ENCODE measurements around the gene LSM6.

LSM6 gene

GRCh38 chr4:146211440-146211839, 35.9 kb downstream of the LSM6 start:
- Mint-ChIP-seq H3K4me3 (no peak overlapping the region), H3K9me3 (no peaks in the 10 kb centered on the region), H3K27me3 (no peaks in the 10 kb centered on the region), H3K27ac (no peak overlapping the region), H3K36me3 (ENCODE audit: low read depth) (no peaks in the 10 kb centered on the region), H3K4me1 (ENCODE audit: low read depth) (no peaks in the 10 kb centered on the region)

DNA sequence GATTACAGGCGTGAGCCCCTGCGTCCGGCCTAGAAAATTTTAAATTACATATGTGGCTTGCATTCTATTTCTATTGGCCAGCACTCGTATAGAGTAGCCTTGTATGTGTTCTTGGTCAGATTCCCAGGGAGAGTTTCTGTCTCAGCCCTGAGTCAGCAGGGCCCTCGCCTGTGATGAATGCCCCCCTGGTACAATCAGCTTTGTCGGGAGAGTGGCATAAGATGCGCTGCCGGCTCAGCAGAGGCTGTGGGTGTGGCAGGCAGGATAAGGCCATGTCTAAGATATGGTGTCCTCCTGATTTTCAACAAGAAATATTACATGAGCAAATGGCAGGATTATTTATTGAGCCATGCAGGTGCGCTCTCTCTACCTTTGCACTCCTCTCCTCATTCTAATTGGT, 37.3 kb downstream of the LSM6 start:
- no peak overlapping the region for H3K27ac Mint-ChIP-seq
- no peak overlapping the region for H3K4me3 Mint-ChIP-seq
- no peaks in the 10 kb centered on the region for H3K9me3 Mint-ChIP-seq
- no peaks in the 10 kb centered on the region for H3K4me1 Mint-ChIP-seq (ENCODE audit: low read depth)
- H3K36me3 Mint-ChIP-seq (ENCODE audit: low read depth) = no peaks in the 10 kb centered on the region
- no peaks in the 10 kb centered on the region for H3K27me3 Mint-ChIP-seq

GRCh38 chr4:146214238-146214637, 38.7 kb downstream of the LSM6 start, which contains the start of gene REELD1:
Gene REELD1 (plus strand): TSS chr4:146214538. CDS start chr4:146216953, 2,415 bp downstream.
- no peaks in the 10 kb centered on the region for H3K9me3 Mint-ChIP-seq
- no peaks in the 10 kb centered on the region for H3K36me3 Mint-ChIP-seq (ENCODE audit: low read depth)
- peak within 1 kb of the TSS; percentile 8 for H3K27ac Mint-ChIP-seq
- no peaks in the 10 kb centered on the region for H3K27me3 Mint-ChIP-seq
- no peak within 1 kb of the TSS for H3K4me3 Mint-ChIP-seq
- H3K4me1 Mint-ChIP-seq (ENCODE audit: low read depth) = no peaks in the 10 kb centered on the region

- Mint-ChIP-seq H3K27me3 (no peaks in the 10 kb centered on the region), H3K36me3 (ENCODE audit: low read depth) (no peaks in the 10 kb centered on the region), H3K4me1 (ENCODE audit: low read depth) (no peaks in the 10 kb centered on the region), H3K4me3 (no peak overlapping the region), H3K27ac (no peak overlapping the region), H3K9me3 (no peaks in the 10 kb centered on the region)
Measured at GRCh38 chr4:146222313-146222712, 46.8 kb downstream of the LSM6 start.

DNA sequence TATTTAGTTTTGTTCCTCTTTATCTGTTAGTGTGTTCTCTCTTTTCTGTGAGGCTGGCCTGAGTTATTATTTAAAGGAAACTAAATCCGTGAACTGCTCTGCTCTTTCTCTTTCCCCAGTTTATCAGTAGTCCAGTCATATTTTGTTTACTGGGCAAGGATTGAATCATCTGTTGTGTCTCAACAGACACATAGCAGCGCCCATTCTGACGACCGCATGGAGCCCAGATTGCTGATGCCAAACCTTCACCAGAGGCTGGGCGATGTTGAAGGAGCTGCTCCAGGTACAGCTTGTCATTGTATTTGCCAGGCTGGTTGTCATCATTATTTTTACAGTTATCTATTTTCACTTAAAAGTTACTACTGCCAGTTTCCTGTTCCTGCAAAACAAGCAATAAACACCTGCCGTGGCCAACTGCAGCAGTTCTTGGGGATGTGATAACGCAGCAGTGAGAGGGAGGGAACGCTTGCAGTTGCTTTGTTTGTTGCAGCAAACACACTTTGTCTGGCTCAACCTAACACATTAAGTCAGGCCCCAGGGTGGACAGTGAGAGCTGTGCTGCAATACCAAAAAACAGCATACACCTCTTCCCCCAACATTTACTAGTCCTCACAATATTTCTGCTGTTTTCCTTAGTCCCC, 48.9 kb downstream of the LSM6 start:
- Mint-ChIP-seq H3K4me1 (ENCODE audit: low read depth) (no peaks in the 10 kb centered on the region), H3K36me3 (ENCODE audit: low read depth) (no peaks in the 10 kb centered on the region), H3K4me3 (no peak overlapping the region), H3K27ac (no peak overlapping the region), H3K27me3 (no peaks in the 10 kb centered on the region), H3K9me3 (no peaks in the 10 kb centered on the region)

DNA sequence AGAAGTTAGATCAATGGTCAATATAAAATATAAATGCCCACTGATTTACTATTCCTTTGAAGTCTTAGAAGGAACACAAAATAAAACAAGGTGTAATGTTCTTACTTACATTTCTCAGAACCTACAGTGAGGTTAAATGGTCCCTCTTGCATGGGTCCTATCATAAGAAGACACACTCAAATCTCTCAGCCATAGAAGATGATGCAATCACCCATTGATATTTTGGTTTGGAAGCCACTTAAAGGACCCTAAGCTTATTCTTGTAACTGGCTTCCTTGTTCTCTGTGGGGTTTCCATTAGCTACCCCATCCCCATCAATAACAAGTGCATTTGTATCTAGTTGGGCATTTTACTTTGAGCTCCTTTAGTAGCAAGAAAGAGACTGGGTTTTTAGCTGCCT, 53.9 kb downstream of the LSM6 start:
- no peak overlapping the region for H3K4me3 Mint-ChIP-seq
- no peaks in the 10 kb centered on the region for H3K36me3 Mint-ChIP-seq (ENCODE audit: low read depth)
- no peak overlapping the region for H3K27ac Mint-ChIP-seq
- no peaks in the 10 kb centered on the region for H3K4me1 Mint-ChIP-seq (ENCODE audit: low read depth)
- H3K27me3 Mint-ChIP-seq = peaks cover under 1% of the 10 kb centered on the region
- no peaks in the 10 kb centered on the region for H3K9me3 Mint-ChIP-seq

DNA sequence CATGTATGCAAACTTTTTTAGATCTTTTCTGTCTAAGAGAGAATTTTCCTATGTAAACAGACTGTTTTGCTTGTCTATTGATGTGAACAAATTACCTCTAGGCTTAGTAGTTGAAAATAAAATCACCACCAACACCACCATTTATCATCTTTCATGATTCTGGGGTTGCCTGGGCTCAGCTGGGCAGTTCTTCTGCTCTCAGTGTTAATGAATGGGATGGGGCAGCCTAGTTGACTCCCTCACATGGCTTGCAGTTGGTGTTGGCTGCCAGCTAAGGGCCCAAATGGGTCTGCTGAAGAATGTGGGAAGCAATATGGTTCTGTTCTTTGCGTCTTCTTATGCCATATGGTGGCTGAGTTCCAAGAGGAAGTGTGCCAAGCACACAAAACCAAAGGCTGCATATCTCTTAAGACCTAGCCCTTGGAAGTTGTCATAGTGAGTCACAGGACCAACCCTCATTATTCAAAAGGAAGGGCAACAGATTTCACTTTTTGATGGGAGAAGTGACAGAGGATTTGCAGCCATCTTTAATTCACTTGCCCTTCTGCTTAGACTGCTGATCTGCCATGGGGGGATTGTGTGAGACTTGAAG, 56.7 kb downstream of the LSM6 start:
- peaks cover 16% of the 10 kb centered on the region for H3K27me3 Mint-ChIP-seq
- no peaks in the 10 kb centered on the region for H3K4me1 Mint-ChIP-seq (ENCODE audit: low read depth)
- no peaks in the 10 kb centered on the region for H3K9me3 Mint-ChIP-seq
- no peak overlapping the region for H3K4me3 Mint-ChIP-seq
- no peak overlapping the region for H3K27ac Mint-ChIP-seq
- no peaks in the 10 kb centered on the region for H3K36me3 Mint-ChIP-seq (ENCODE audit: low read depth)

- no peaks in the 10 kb centered on the region for H3K9me3 Mint-ChIP-seq
- no peaks in the 10 kb centered on the region for H3K36me3 Mint-ChIP-seq (ENCODE audit: low read depth)
- no peak overlapping the region for H3K27ac Mint-ChIP-seq
- no peak overlapping the region for H3K4me3 Mint-ChIP-seq
- no peaks in the 10 kb centered on the region for H3K4me1 Mint-ChIP-seq (ENCODE audit: low read depth)
- H3K27me3 Mint-ChIP-seq = peaks cover 23% of the 10 kb centered on the region
Measured at GRCh38 chr4:146235654-146236177, 60.2 kb downstream of the LSM6 start.

DNA sequence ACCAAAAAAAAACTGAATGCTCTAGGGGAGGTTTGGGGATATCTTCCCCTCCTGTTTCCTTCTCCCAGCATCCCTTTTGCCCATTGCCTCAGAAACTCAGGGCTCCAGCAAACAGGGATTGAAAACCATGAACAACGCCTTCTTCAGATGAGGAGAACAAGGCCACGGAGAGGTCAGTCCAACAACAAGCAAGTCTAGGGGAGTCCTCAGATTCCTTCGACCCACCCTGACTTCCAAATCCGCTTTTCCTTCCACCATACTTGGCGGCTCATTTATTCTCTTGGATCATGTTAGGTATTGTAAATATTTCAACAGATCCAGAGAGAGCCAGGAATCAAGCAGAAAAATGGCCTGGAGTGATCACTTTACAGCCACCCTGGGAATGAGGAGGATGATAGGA, 60.7 kb downstream of the LSM6 start:
- peaks cover 3% of the 10 kb centered on the region for H3K4me1 Mint-ChIP-seq (ENCODE audit: low read depth)
- no peaks in the 10 kb centered on the region for H3K9me3 Mint-ChIP-seq
- H3K27me3 Mint-ChIP-seq = peaks cover 23% of the 10 kb centered on the region
- H3K27ac Mint-ChIP-seq = no peak overlapping the region
- H3K4me3 Mint-ChIP-seq = no peak overlapping the region
- H3K36me3 Mint-ChIP-seq (ENCODE audit: low read depth) = no peaks in the 10 kb centered on the region

DNA sequence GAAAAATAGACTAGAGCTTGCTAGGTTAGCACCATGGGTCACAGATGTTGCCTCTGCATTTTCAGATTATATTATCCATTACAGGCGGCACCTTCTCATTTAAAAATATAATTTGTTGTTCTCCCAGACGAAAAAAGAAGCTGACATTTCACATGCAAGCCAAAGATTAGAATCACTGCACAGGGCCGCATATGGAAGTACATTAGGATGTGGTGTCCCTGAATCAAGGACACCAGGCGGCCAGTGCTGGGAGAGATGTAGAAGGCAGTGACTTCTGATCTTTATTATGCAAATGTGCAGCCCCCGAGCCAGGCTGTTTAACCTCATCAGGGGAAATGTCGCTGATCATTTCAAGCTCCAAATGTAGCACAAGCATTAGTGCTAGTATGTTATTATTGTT, 61.6 kb downstream of the LSM6 start:
- Mint-ChIP-seq H3K9me3 (no peaks in the 10 kb centered on the region), H3K4me1 (ENCODE audit: low read depth) (peaks cover 9% of the 10 kb centered on the region), H3K27me3 (peaks cover 23% of the 10 kb centered on the region), H3K4me3 (no peak overlapping the region), H3K27ac (no peak overlapping the region), H3K36me3 (ENCODE audit: low read depth) (no peaks in the 10 kb centered on the region)

- Mint-ChIP-seq H3K4me1 (ENCODE audit: low read depth) (peaks cover 20% of the 10 kb centered on the region), H3K27ac (no peak overlapping the region), H3K27me3 (peaks cover 23% of the 10 kb centered on the region)
Measured at GRCh38 chr4:146238107-146238506, 62.6 kb downstream of the LSM6 start.

More at GRCh38 chr4:146238107-146238506, 62.6 kb downstream of the LSM6 start:
- no peaks in the 10 kb centered on the region for H3K9me3 Mint-ChIP-seq
- H3K36me3 Mint-ChIP-seq (ENCODE audit: low read depth) = no peaks in the 10 kb centered on the region
- no peak overlapping the region for H3K4me3 Mint-ChIP-seq
